Measurements from ENCODE around the gene MAP2K2.
"Not testable (repeated sequence)": the region's sequence is repeated elsewhere in the genome, so short reads cannot be mapped to it uniquely, and the experiment has no call there.

Gene MAP2K2

DNA sequence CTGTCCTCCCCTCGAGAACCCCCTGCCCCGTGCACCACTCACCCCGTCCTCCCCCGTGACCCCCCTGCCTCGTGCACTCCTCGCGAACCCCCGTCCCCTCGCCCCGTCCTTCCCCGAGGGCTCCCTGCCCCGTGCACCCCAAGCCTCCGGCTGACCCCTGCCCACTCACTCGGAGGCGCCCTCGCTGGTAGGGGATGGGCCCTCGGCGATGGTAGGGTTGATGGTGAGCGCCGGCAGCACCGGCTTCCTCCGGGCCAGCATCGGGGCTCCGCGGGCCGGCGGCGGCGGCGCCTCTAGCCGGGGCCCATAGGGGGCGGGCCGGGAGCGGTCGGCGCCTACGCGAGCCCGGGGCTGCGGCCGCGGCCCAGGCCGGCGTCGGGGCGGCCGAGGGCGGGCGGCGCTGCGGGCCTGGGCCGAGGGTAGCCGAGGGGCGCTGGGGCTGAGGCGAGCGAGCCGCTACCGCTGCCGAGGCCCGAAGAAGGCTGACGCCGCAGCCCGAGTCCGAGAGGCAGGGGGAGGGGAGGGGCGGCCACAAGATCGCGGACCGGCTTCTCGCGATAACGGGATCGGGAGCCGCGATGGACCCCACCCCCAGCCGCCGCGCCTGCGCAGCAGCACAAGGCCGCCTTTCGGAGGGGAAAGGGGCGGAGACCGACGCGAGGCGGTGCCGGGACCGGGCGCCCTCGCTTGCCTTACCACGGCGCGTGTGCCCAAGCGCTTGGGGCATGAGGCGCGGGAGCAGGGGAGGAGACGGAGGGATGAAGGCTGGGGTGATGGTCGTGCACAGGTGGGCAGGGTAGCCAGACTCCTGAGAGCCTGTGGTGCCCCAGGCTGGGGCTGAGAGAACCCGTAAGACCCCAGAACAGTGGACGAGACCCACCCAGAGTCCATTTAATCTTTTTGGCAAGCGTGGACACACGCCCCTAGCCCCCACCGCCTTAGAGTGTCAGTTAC is at the start of gene MAP2K2:
TSS of gene MAP2K2 (minus strand) at position 508 of the 954 bp plus-strand sequence. CDS start at position 261, 247 bp downstream.
- peak; percentile 94 to 98 (median 95) for DNase-seq (ENCODE audit: low read depth in 4 of 4, low spot score in 1 of 4)

DNA sequence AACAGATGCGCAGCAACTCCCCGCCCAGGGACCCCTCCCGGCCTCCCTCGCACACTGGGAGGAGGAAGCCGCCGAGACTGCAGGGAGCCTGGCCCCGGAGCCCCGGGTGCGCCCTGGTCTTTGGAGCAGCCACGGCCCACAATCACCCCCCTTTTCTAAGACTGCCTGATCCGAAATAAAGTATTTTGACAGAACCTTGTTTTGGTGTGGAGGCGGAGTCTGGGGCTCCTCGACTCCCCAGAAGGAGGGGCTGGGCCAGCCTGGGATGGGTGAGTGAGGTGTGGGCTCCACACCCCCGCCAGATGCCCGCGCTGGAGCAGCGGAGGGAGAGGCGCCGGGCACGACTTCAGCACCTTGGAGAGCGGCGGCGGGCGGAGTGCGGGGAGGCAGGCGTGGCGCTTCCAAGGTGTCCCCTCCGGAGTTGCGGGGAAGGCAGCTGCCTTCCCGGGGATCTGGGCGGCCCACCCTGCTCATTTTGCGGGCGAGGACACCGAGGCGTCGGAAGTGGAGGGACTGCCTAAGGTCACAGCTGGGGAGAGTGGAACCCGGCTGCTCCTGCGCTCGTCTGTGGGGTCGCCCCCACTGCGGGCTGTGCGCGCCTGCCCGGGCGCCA is 49.0 kb upstream of the MAP2K2 start:
- peak; percentile 43 to 65 (median 50) for DNase-seq (ENCODE audit: low read depth in 4 of 4, low spot score in 1 of 4)

DNA sequence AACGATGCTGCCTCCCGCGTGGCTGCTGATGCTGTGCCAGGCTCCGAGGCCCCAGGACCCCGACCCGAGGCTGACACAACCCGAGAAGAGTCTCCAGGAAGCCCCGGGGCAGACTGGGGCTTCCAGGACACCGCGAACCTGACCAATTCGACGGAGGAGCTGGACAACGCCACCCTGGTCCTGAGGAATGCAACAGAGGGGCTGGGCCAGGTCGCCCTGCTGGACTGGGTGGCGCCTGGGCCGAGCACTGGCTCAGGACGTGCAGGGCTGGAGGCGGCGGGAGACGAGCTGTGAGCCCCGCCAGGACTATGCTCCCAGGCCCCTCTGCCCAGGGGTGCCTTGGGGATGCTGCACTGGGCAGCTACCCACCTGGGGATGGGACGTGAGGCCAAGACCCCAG is 47.8 kb upstream of the MAP2K2 start:
- no peak for DNase-seq (ENCODE audit: low read depth in 4 of 4, low spot score in 1 of 4)

DNA sequence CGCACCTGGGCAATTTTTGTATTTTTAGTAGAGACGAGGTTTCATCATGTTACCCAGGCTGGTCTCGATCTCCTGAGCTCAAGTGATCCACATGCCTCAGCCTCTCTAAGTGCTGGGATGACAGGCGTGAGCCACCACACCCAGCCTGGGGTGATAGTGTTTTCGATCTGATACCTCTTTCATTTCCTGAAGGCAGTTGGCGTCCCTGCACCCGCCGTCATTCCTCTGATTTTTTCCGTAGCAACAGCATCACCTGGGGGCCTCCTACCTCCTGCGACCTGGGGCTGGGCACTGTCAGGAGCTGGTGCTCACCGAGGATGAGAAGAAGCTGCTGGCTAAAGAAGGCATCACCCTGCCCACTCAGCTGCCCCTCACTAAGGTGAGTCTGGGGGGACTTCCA is 40.3 kb upstream of the MAP2K2 start:
- DNase-seq (ENCODE audit: low read depth in 4 of 4, low spot score in 1 of 4), result no peak

DNA sequence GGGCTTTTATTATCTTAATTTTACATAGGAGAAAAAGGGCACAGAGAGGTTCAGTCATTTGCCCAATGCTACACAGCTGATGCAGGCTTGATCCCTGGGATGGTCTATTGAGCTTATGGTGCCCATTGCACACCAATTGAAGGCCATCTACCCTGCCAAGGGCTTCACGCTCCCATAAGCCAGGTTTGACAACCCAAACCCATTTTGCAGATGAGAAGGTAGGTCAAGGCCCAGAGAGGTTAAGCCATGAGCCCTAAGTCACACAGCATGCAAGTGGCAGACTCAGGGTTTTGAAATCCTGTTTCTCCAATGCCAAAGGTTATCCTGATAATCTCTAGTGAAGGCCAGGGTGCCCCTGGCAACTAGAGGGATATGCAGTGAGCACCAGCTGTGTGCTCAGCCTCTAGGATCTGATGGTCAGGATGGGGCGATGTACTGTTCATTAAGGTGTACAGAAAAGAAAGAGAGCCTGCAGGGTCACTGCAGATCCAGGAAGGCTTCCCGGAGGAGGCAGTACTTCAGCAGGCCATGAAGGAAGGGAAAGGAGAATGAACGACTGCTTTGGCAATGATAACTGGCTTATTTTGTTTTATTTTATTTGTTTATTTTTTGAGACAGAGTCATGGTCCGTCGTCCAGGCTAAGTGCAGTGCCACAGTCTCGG is 37.6 kb upstream of the MAP2K2 start:
- DNase-seq (ENCODE audit: low read depth in 4 of 4, low spot score in 1 of 4), result no peak

DNA sequence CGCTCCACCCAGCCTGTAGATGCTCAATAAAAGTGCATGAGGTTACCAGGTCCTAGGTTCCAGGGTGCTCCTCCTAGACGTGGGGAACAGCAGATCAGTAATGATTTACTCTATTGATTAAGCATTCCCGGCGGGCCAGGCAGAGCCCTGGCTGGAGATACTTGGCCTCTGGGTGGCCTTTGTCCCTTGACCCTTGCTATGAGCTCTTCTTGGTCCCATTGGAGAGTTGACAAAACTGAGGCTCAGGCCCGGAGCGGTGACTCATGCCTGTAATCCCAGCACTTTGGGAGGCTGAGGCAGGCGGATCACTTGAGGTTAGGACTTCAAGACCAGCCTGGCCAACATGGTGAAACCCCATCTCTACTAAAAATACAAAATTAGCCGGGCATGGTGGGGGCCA is 34.0 kb upstream of the MAP2K2 start:
- not testable (repeated sequence) for DNase-seq (ENCODE audit: low read depth in 4 of 4, low spot score in 1 of 4)

DNA sequence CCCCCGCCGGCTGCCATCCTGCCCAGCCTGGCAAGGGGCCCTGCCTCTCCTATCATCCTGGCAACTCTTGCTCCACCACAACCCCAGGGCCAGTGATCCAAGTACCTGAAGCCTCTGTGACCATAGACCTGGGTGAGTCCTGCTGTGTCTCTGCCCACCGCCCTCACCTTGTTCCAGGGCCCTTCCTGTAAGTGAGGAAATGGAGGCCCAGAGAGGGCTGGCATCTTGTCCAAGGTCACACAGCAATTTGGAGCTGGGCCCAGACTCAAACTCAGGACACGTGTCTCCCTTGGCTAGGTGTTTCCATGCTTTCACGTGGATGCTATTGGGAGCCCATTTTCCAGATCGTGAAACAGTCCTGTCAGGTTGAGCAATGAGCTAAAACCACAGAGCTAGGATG is 33.2 kb upstream of the MAP2K2 start:
- no peak for DNase-seq (ENCODE audit: low read depth in 4 of 4, low spot score in 1 of 4)

DNA sequence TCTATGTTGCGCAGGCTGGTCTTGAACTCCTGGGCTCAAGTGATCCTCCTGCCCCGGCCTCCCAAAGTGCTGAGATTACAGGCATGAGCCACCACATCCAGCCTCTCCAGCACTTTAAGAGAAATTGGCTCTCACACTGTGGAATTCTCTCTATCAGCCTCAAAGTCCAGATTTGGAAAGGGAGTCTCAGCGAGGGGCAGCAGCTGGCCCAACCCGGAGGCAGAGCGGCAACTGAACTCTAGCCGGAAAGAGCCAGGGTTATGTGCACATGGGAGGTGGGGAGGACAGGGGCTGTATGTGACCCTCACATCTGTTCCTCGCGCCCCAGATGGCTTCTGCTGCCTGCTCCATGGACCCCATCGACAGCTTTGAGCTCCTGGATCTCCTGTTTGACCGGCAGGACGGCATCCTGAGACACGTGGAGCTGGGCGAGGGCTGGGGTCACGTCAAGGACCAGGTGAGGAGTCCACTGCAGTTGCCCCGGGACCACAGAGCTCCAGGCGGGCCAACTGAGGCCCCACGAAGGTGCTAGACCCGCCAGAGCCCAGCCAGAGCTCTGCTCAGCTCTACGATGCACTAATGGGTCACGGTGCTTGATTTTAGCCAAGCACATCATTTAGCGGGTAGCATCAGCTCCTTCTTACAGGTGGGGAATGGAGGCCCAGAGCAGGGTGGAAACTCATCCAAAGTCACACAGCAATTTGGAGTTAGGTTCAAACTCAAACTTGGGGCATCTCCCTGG is 30.8 kb upstream of the MAP2K2 start:
- no peak for DNase-seq (ENCODE audit: low read depth in 4 of 4, low spot score in 1 of 4)

DNA sequence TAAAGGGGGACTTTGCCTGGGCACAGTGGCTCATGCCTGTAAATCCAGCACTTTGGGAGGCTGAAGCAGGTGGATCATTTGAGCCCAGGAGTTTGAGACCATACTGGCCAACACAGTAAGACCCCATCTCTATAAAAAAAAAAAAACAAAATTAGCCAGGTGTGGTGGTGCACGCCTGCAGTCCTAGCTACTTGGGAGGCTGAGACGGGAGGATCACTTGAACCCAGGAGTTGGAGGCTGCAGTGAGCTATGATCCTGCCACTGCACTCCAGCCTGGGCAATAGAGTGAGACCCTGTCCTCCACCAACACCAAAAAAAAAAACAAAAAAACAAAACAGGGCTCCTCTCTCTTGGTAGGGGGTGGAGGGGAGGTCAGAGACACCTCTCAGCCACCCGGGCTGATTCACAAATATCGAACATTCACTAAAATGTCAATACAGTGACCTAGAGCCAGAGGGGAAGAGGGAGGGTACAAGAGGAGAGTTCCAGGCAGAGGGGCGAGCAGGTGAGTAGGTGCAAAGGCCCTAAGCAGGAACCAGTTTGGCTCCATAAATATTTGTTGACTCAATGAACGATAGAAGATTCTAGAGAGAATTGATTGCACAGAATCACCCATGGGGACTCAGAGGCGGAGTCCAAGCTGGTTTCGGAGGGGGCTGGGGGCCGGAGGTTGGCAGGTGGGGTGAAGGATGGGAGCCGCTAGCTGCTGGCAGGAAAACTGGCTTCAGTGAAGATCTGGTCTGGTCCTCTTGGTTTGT is 28.5 kb upstream of the MAP2K2 start:
- DNase-seq (ENCODE audit: low read depth in 4 of 4, low spot score in 1 of 4), result no peak

DNA sequence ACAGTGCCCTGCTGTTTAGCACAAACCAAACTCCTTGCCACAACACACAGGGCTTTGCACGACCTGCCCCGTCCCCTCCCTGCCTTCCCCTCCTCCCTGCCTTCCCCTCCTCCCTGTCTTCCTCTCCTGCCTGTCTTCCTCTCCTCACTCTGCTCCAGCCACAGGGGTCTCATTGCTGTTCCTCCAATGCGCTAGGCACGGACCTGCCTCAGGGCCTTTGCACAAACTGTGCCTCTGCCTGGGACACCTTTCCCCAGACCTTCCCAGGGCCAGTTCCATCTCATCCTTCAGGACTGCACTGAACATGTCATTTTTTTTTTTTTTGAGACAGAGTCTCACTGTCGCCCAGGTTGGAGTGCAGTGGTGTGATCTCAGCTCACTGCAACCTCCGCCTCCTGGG is 27.7 kb upstream of the MAP2K2 start:
- no peak for DNase-seq (ENCODE audit: low read depth in 4 of 4, low spot score in 1 of 4)

DNA sequence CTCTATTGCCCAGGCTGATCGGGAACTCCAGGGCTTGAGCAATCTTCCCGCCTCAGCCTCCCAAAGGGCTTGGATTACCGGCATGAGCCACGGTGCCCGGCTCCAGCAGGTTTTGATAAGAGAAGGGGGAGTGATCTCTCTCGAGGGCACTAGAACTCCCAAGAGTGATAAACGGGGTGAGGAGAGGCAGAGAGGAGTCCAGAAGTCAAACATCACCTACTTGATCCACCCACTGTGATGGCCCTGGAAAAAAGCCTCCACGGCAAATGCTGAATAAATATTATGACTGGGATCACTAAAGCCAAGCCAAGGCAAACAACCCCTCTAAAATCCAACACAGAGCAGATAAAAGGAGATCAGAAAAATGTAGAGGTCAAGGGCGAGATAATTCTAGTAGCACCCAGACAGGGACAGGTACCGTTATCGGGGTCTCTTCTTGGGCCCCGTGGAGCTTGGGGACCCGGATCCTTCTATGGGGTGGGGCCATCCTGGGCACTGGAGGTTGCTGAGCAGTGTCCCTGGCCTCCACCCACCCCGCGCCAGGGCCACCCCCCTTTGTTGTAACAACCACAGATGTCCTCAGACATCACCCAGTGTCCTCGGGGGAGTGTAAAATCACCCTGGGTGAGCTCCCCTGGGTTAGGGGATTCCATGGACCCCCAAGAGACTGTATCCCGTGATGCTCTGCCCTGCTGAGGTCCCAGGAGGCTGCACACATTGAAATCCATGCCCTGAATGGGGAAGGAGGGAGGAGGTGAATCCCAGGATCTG is 25.8 kb upstream of the MAP2K2 start:
- DNase-seq (ENCODE audit: low read depth in 4 of 4, low spot score in 1 of 4), result no peak

DNA sequence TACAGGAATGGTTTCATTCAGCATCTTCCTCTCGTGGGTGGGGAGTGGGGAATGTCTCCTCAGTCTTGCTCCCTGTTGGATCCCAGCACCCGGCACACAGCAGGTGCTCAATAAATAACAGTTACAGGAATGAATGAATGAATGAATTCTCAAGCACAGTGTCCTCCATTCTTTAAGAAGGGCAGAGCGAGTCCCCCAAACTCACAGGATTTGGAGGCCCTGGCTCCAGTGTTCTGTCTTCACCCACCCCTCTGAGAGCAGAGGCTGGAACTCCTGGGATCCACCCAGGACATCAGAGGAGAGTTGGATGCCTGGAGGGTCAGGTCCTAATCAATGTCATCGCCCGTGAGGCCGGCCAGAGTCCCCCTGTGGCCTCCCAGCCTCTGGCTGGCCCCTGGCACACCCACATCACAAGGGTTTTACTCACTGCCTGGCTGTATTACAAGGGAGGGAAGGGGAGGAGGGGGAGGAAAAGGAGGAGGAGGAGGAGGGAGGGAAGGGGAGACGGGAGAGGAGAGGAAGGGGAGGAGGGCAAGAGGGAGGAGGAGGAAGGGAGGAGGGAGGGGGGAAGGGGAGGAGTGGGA is 20.8 kb upstream of the MAP2K2 start:
- DNase-seq (ENCODE audit: low read depth in 4 of 4, low spot score in 1 of 4), result no peak

DNA sequence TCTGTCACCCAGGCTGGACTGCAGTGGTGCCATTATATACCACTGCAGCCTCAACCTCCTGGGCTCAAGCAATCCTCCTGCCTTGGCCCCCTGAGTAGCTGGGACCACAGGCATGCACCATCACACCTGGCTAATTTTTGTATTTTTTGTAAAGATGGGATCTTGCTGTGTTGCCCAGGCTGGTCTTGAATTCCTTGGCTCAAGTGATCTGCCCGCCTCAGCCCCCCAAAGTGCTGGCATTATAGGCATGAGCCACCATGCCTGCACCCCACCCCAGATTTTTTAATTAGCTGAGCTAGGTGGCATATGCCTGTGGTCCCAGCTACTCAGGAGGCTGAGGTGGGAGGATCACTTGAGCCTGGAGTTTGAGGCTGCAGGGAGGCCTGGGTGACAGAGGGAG is 19.0 kb upstream of the MAP2K2 start:
- not testable (repeated sequence) for DNase-seq (ENCODE audit: low read depth in 4 of 4, low spot score in 1 of 4)

DNA sequence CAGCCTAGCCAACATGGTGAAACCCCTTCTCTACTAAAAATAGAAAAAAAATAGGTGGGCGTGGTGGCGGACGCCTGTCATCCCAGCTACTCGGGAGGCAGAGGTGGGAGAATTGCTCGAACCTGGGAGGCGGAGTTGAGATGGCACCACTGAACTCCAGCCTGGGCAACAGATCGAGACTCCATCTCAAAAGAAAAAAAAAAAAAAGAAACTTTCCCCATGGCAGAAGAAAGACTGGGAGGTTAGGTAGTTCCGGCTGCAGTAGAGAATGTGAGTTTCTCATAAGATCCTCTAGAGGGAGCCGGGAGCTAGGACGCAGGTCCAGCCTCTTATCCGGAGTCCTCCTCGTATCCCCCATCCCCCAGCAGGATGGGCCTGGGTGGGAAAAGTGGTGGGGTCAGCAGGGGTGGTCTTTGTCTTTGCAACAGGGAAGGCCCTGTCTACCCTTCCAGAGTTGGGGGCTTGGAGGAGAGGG is 16.4 kb upstream of the MAP2K2 start:
- no peak for DNase-seq (ENCODE audit: low read depth in 4 of 4, low spot score in 1 of 4)

DNA sequence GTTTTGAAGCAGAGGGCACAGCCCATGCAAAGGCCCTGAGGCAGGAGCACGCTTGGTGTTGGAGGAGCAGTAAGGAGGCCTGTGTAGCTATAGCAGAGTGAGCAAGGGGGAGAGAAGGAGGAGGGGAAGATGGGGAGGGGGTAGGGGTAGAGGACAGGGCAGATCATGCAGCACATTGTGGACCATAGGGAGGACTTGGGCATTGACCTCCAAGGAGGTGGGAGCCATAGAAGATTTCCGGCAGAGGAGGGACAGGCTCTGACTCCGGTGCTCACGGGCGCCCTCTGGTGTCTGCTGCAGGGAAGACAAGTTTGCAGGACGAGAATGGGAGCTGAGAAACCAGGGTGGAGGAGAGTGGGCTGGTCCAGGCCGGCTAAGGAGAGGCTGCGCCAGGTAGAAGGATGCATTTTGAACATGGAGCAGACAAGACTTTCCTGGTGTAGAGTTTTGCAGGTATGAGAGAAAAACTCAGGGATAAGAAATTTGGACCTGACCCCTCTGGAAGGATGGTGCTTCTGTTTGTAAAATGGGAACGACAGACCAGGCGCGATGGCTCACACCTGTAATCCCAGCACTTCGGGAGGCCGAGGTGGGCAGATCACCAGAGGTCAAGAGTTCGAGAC is 15.8 kb upstream of the MAP2K2 start:
- DNase-seq (ENCODE audit: low read depth in 4 of 4, low spot score in 1 of 4), result peak; percentile 83 to 90 (median 86)

DNA sequence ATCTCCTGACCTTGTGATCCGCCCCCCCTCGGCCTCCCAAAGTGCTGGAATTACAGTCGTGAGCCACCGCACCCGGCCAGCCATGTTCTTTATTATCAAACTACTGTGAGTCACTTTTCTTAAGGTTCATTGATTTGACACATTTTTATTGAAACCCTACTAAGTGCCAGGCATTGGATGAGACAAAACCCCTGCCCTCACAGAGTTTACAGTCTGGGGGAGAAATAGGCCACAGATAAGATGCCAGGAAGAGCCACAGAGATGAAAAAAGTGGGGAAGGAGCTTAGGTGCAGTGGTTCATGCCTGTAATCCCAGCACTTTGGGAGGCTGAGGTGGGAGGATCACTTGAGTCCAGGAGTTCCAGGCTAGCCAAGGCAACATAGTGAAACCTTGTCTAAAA is 14.5 kb upstream of the MAP2K2 start:
- no peak for DNase-seq (ENCODE audit: low read depth in 4 of 4, low spot score in 1 of 4)

DNA sequence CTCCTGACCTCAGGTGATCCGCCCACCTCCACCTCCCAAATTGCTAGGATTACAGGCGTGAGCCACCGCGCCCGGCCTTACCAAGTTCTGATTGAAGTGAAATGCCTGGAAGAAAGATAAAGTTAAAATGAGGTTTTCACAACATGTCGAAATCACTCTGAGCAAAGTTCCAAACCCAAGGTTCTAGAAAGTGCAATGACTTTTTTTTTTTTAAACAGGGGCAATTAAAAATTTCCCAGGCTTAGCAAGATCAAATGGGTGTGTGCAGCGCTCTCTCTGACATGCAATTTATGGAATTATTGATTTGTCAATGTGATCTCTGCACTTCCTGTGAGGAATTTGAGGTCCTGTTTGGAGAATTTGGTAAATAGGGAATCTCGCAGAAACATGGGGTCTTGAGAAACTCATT is 12.8 kb upstream of the MAP2K2 start:
- DNase-seq (ENCODE audit: low read depth in 4 of 4, low spot score in 1 of 4), result no peak

DNA sequence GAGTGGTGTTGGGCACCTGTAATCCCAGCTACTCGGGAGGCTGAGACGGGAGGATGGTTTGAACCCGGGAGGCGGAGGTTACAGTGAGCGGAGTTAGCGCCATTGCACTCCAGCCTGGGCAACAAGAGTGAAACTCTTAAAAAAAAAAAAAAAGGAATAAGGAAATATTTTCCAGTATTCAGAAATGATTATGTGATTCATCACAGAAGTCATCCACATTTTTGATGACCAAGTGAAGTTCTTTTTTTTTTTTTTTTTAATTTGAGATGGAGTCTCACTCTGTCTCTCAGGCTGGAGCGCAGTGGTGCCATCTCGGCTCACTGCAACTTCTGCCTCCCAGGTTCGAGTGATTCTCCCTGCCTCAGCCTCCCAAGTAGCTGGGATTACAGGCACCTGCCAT is 11.5 kb upstream of the MAP2K2 start:
- not testable (repeated sequence) for DNase-seq (ENCODE audit: low read depth in 4 of 4, low spot score in 1 of 4)

DNA sequence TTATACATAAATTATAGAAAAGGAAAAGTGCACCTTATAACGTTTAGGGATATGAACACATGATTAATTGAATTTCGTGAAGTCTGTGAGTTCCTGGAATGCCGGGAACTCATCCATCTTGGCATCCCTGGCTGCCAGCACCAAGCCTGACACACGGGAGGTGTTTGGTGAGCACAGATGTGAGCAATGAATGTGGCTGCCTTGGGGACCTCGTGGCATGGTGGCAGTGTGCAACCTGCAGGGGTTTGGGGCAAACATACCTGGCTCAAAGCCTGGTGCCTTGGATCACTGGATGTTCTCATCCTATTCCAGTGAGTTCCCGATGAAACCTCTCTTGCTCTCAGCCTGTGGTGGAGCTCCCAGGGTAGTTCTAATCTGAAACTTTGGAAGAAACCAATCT is 10.4 kb upstream of the MAP2K2 start:
- no peak for DNase-seq (ENCODE audit: low read depth in 4 of 4, low spot score in 1 of 4)

Measured in stimulated activated CD4-positive, alpha-beta T cell treated with anti-CD3 and anti-CD28 coated beads, Interleukin-1b, Interleukin-23, amount 100 ng/mL, for 24 hours (primary cell).